HEK293 (cell line): Measurements from ENCODE around the gene GLB1L2.

Source experiments
- CTCF ChIA-PET: fragments of 350-600 bp; formaldehyde crosslinking; extraction: SDS; loops from one replicate; lab custom pipeline; 2021; ENCODE audit warnings: antibody characterized with exemption; lab: Yijun Ruan, JAX
- POLR2A ChIA-PET: fragments of 300-600 bp; formaldehyde crosslinking; extraction: SDS; loops from one replicate; lab custom pipeline; 2020; ENCODE audit warnings: antibody characterized with exemption, inconsistent platforms; lab: Yijun Ruan, JAX
- H3K27ac ChIP-seq: fragments of 200-500 bp; sonication (Bioruptor generic); 2 replicates; pipeline ENCODE4 v1.5.1; 2014; ENCODE audit warnings: low read depth, low read length, control low read depth, inconsistent platforms; ENCODE audit errors: extremely low read depth
- H3K36me3 ChIP-seq, 2 experiments: fragments of 200-500 bp in 1 of 2; sonication (Bioruptor generic) in 1 of 2; 1 replicate in 1 of 2; 2 replicates in 1 of 2; pipeline ENCODE4 v1.5.1; 2014 to 2017; ENCODE audit warnings: inconsistent platforms in 2 of 2, low read length in 2 of 2; ENCODE audit not compliant: control insufficient read depth in 2 of 2, insufficient read depth in 1 of 2
- H3K4me1 ChIP-seq: fragments of 200-500 bp; sonication (Bioruptor generic); 2 replicates; pipeline ENCODE4 v1.5.1; 2014; ENCODE audit warnings: mild to moderate bottlenecking, low read length, inconsistent platforms; ENCODE audit not compliant: control insufficient read depth, insufficient read depth
- H3K4me3 ChIP-seq: 2 replicates; pipeline ENCODE4 v1.5.1; 2011; ENCODE audit warnings: low read depth, mild to moderate bottlenecking, control low read depth, low read length, moderate library complexity
- H3K9me3 ChIP-seq: fragments of 200-500 bp; sonication (Bioruptor generic); 2 replicates; pipeline ENCODE4 v1.5.1; 2014; ENCODE audit warnings: low read depth, low read length, inconsistent platforms; ENCODE audit not compliant: control insufficient read depth, insufficient read depth
- BCL11A ChIP-seq: fragments of 450-650 bp; formaldehyde crosslinking; IDR thresholded peaks from 2 replicates; pipeline ENCODE4 v1.5.1; 2016; ENCODE audit warnings: low read depth, missing biosample characterization, missing genetic modification characterization
- EGR2 ChIP-seq: fragments of 450-650 bp; formaldehyde crosslinking; IDR thresholded peaks from 2 replicates; pipeline ENCODE4 v1.5.1; 2016; ENCODE audit warnings: low read depth, missing biosample characterization, missing genetic modification characterization
- GLI2 ChIP-seq: fragments of 450-650 bp; formaldehyde crosslinking; IDR thresholded peaks from 2 replicates; pipeline ENCODE4; 2017; ENCODE audit warnings: missing biosample characterization, missing genetic modification characterization, low read depth, borderline replicate concordance
- GLIS2 ChIP-seq: fragments of 450-650 bp; formaldehyde crosslinking; IDR thresholded peaks from 2 replicates; pipeline ENCODE4 v1.5.1; 2016; ENCODE audit warnings: missing biosample characterization, missing genetic modification characterization
- KLF10 ChIP-seq: fragments of 450-650 bp; IDR thresholded peaks from 2 replicates; pipeline ENCODE4 v1.5.1; 2018; ENCODE audit warnings: missing biosample characterization, mild to moderate bottlenecking, missing genetic modification characterization
- WT1 ChIP-seq: fragments of 450-650 bp; formaldehyde crosslinking; IDR thresholded peaks from 2 replicates; pipeline ENCODE4 v1.5.1; 2016; ENCODE audit warnings: missing biosample characterization, missing genetic modification characterization
- ZFP41 ChIP-seq: fragments of 450-650 bp; formaldehyde crosslinking; IDR thresholded peaks from 2 replicates; pipeline ENCODE4 v1.5.1; 2016; ENCODE audit warnings: missing biosample characterization, missing genetic modification characterization, borderline replicate concordance
- ZIC2 ChIP-seq: fragments of 450-650 bp; formaldehyde crosslinking; IDR thresholded peaks from 2 replicates; pipeline ENCODE4 v1.5.1; 2016; ENCODE audit warnings: missing biosample characterization, missing genetic modification characterization
- ZNF10 ChIP-seq: fragments of 450-650 bp; formaldehyde crosslinking; IDR thresholded peaks from 2 replicates; pipeline ENCODE4 v1.5.1; 2017; ENCODE audit warnings: missing biosample characterization, missing genetic modification characterization
- ZNF121 ChIP-seq: fragments of 450-650 bp; formaldehyde crosslinking; IDR thresholded peaks from 2 replicates; pipeline ENCODE4 v1.5.1; 2016; ENCODE audit warnings: missing biosample characterization, missing genetic modification characterization
- ZNF157 ChIP-seq: fragments of 450-650 bp; formaldehyde crosslinking; IDR thresholded peaks from 2 replicates; pipeline ENCODE4 v1.5.1; 2016; ENCODE audit warnings: missing biosample characterization, missing genetic modification characterization
- ZNF223 ChIP-seq: fragments of 450-650 bp; formaldehyde crosslinking; IDR thresholded peaks from 2 replicates; pipeline ENCODE4 v1.5.1; 2016; ENCODE audit warnings: missing biosample characterization, missing genetic modification characterization
- ZNF366 ChIP-seq: fragments of 450-650 bp; formaldehyde crosslinking; conservative IDR thresholded peaks from 2 replicates; pipeline ENCODE4 v1.5.1; 2016; ENCODE audit warnings: missing biosample characterization, missing genetic modification characterization
- ZNF394 ChIP-seq: fragments of 450-650 bp; formaldehyde crosslinking; IDR thresholded peaks from 2 replicates; pipeline ENCODE4 v1.5.1; 2016; ENCODE audit warnings: missing biosample characterization, missing genetic modification characterization, mild to moderate bottlenecking, moderate library complexity, borderline replicate concordance
- ZNF404 ChIP-seq: fragments of 450-650 bp; formaldehyde crosslinking; IDR thresholded peaks from 2 replicates; pipeline ENCODE4 v1.5.1; 2017; ENCODE audit warnings: missing biosample characterization, missing genetic modification characterization
- ZNF529 ChIP-seq: fragments of 450-650 bp; formaldehyde crosslinking; IDR thresholded peaks from 2 replicates; pipeline ENCODE4 v1.5.1; 2017; ENCODE audit warnings: missing genetic modification characterization, missing biosample characterization; ENCODE audit not compliant: insufficient replicate concordance
- ZNF629 ChIP-seq: fragments of 450-650 bp; formaldehyde crosslinking; IDR thresholded peaks from 2 replicates; pipeline ENCODE4 v1.5.1; 2017; ENCODE audit warnings: missing biosample characterization, missing genetic modification characterization
- ZNF664 ChIP-seq: fragments of 450-650 bp; formaldehyde crosslinking; IDR thresholded peaks from 2 replicates; pipeline ENCODE4 v1.5.1; 2016; ENCODE audit warnings: missing biosample characterization, missing genetic modification characterization
- ZNF677 ChIP-seq: fragments of 450-650 bp; IDR thresholded peaks from 2 replicates; pipeline ENCODE4 v1.5.0; 2018; ENCODE audit warnings: missing biosample characterization, mild to moderate bottlenecking, missing genetic modification characterization, moderate library complexity
- ZNF776 ChIP-seq: fragments of 450-650 bp; formaldehyde crosslinking; IDR thresholded peaks from 2 replicates; pipeline ENCODE4 v1.5.0; 2017; ENCODE audit warnings: missing biosample characterization, missing genetic modification characterization, borderline replicate concordance
- ZNF792 ChIP-seq: fragments of 450-650 bp; formaldehyde crosslinking; IDR thresholded peaks from 2 replicates; pipeline ENCODE4 v1.5.1; 2016; ENCODE audit warnings: missing biosample characterization, missing genetic modification characterization
- TF ChIP-seq, protein P1 (sequence below): sonication (generic); formaldehyde crosslinking; IDR thresholded peaks from 2 replicates; pipeline ENCODE4 v1.8.1; 2022; ENCODE audit warnings: mild to moderate bottlenecking, moderate library complexity, missing genetic modification reagents

GLB1L2 gene

DNA sequence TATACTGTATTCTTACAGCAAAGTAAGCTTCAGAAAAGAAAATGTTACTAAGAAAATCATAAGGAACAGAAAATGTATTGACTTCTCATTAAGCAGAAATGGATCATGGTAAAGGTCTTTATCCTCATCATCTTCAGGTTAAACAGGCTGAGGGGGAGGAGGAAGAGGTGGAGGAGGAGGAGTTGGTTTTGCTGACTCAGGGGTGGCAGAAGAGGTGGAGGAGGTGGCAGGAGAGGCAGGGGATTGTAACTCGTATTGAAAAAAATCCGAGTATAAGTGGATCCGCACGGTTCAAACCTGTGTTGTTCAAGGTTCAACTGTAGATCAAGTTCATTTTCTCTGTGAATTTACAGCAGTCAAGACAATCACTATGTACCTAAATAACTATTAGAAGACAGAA, 42.6 kb upstream of the GLB1L2 start:
- Histone ChIP-seq H3K4me3 (no peak overlapping the region), H3K27ac (no peak overlapping the region), H3K4me1 (no peaks in the 10 kb centered on the region), H3K9me3 (no peaks in the 10 kb centered on the region), H3K36me3 (no peaks in the 10 kb centered on the region)
- POLR2A ChIA-PET = interaction anchor here (0.6 kb wide), 1 partner anchor 21 kb away, joined by 3 read pairs; no protein-coding TSS in a partner anchor
- CTCF ChIA-PET = no interaction called here
- no peak for TF ChIP-seq ZNF792 (tag by site-specific recombination)
- peak; percentile 30; the same call in 1 of the 2 replicates for TF ChIP-seq EGR2 (tag by site-specific recombination)

DNA sequence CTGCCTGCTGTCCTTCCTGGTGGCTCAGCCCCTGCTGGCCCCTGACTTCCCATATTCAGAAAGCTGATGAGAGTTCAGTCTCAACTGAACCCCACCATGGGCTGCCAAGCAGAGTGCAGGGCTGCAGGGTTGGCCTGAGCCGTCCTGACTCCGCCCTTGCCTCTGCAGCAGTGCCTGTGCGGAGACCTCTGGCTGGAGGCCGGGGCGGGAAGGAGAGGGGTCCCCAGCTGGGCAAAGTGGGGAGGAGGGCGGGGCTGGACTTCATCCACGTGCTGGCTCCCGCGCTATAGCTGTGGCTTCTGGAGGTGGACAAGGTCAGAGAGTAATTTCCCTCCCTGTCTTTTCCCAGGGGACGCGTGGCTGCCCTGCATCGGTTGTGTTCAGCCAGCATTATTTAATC, 42.0 kb upstream of the GLB1L2 start:
- CTCF ChIA-PET = no interaction called here
- Histone ChIP-seq H3K4me3 (no peak overlapping the region), H3K27ac (no peak overlapping the region), H3K9me3 (no peaks in the 10 kb centered on the region), H3K36me3 (no peaks in the 10 kb centered on the region), H3K4me1 (no peaks in the 10 kb centered on the region)
- TF ChIP-seq ZNF776 (tag by site-specific recombination) (no peak), GLI2 (tag by site-specific recombination) (no peak), ZNF121 (tag by site-specific recombination) (no peak), ZNF366 (tag by site-specific recombination) (no peak), ZNF157 (no peak), ZIC2 (tag by site-specific recombination) (no peak), KLF10 (tag by site-specific recombination) (no peak), WT1 (tag by site-specific recombination) (no peak), ZNF677 (tag by site-specific recombination) (no peak)
- POLR2A ChIA-PET = no interaction called here

GRCh38 chr11:134290646-134291045, 41.1 kb upstream of the GLB1L2 start:
- Histone ChIP-seq H3K4me1 (no peaks in the 10 kb centered on the region), H3K27ac (no peak overlapping the region), H3K36me3 (no peaks in the 10 kb centered on the region), H3K9me3 (no peaks in the 10 kb centered on the region), H3K4me3 (no peak overlapping the region)
- no peak for TF ChIP-seq ZNF10 (tag by site-specific recombination)
- TF ChIP-seq, protein P1, sequence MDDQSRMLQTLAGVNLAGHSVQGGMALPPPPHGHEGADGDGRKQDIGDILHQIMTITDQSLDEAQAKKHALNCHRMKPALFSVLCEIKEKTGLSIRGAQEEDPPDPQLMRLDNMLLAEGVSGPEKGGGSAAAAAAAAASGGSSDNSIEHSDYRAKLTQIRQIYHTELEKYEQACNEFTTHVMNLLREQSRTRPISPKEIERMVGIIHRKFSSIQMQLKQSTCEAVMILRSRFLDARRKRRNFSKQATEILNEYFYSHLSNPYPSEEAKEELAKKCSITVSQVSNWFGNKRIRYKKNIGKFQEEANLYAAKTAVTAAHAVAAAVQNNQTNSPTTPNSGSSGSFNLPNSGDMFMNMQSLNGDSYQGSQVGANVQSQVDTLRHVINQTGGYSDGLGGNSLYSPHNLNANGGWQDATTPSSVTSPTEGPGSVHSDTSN (CRISPR knock-in tag) = no peak
- TF ChIP-seq BCL11A (tag by site-specific recombination) = no peak
- TF ChIP-seq ZNF223 (tag by site-specific recombination) = no peak
- no peak for TF ChIP-seq ZNF404 (tag by site-specific recombination)
- TF ChIP-seq ZNF394 (tag by site-specific recombination) = no peak
- no peak for TF ChIP-seq ZNF664 (tag by site-specific recombination)
- TF ChIP-seq GLIS2 (tag by site-specific recombination) = no peak
- no peak for TF ChIP-seq ZNF629 (tag by site-specific recombination)
- no peak for TF ChIP-seq ZFP41 (tag by site-specific recombination)
- TF ChIP-seq ZNF529 = no peak
- POLR2A ChIA-PET = no interaction called here
- CTCF ChIA-PET = interaction anchor here (0.7 kb wide), 1 partner anchor 29 kb away, joined by 4 read pairs; no protein-coding TSS in a partner anchor
